GM23248 (cell line): Measurements from ENCODE around the gene CRELD1. TPM values are rescaled to one million over a fixed set of nuclear protein-coding genes. Genes with fewer than 3 reads are reported as not detected.

Experiments used
- DNase-seq: peaks from one replicate; pipeline ENCODE4 v3.0.0-alpha.2; 2015
- H2AFZ ChIP-seq: fragments of 200-600 bp; sonication (generic); 2 replicates; pipeline ENCODE4 v1.6.1; 2016; ENCODE audit warnings: antibody characterized with exemption
- H3F3A ChIP-seq: fragments of 200-600 bp; sonication (generic); 2 replicates; pipeline ENCODE4 v1.6.1; 2016; ENCODE audit warnings: mild to moderate bottlenecking, antibody characterized with exemption, mixed run types; ENCODE audit not compliant: insufficient read depth
- H3K27ac ChIP-seq: fragments of 200-600 bp; sonication (generic); 2 replicates; pipeline ENCODE4 v1.5.1; 2016; ENCODE audit warnings: mild to moderate bottlenecking
- H3K27me3 ChIP-seq: fragments of 200-600 bp; sonication (generic); replicated peaks from 2 replicates; pipeline ENCODE4 v1.6.1; 2016; ENCODE audit warnings: mild to moderate bottlenecking; ENCODE audit not compliant: insufficient read depth
- H3K36me3 ChIP-seq: fragments of 200-600 bp; sonication (generic); 2 replicates; pipeline ENCODE4 v1.6.1; 2016; ENCODE audit warnings: low read depth, mild to moderate bottlenecking
- H3K4me1 ChIP-seq: fragments of 200-600 bp; sonication (generic); 2 replicates; pipeline ENCODE4 v1.6.1; 2016; ENCODE audit warnings: mild to moderate bottlenecking; ENCODE audit not compliant: insufficient read depth
- H3K4me2 ChIP-seq: fragments of 200-600 bp; sonication (generic); one replicate; pipeline ENCODE4 v1.6.1; 2016; ENCODE audit warnings: mild to moderate bottlenecking; ENCODE audit not compliant: unreplicated experiment
- H3K4me3 ChIP-seq: fragments of 200-600 bp; sonication (generic); 2 replicates; pipeline ENCODE4 v1.5.1; 2016; ENCODE audit warnings: mild to moderate bottlenecking
- H3K79me2 ChIP-seq: fragments of 200-600 bp; sonication (generic); 2 replicates; pipeline ENCODE4 v1.6.1; 2016; ENCODE audit warnings: mild to moderate bottlenecking; ENCODE audit not compliant: insufficient read depth
- H3K9ac ChIP-seq: fragments of 200-600 bp; sonication (generic); 2 replicates; pipeline ENCODE4 v1.6.1; 2016; ENCODE audit warnings: mild to moderate bottlenecking
- H3K9me2 ChIP-seq: fragments of 200-600 bp; sonication (generic); 2 replicates; pipeline ENCODE4 v1.6.1; 2016; ENCODE audit warnings: mixed run types, mild to moderate bottlenecking, moderate library complexity; ENCODE audit not compliant: insufficient read depth
- H3K9me3 ChIP-seq: fragments of 200-600 bp; sonication (generic); one replicate; pipeline ENCODE4 v1.6.1; 2017; ENCODE audit warnings: low read depth
- H4K20me1 ChIP-seq: fragments of 200-600 bp; sonication (generic); 2 replicates; pipeline ENCODE4 v1.6.0; 2016; ENCODE audit not compliant: insufficient read depth
- EZH2 ChIP-seq: fragments of 200-600 bp; sonication (generic); IDR thresholded peaks from 2 replicates; pipeline ENCODE4 v1.6.1; 2018; ENCODE audit warnings: antibody characterized with exemption, mild to moderate bottlenecking; ENCODE audit not compliant: insufficient read depth, poor library complexity, severe bottlenecking
- EZH2phosphoT487 ChIP-seq: fragments of 200-600 bp; sonication (generic); IDR thresholded peaks from 2 replicates; pipeline ENCODE4 v1.6.1; 2018; ENCODE audit warnings: antibody characterized with exemption, moderate library complexity, mild to moderate bottlenecking, low read depth; ENCODE audit not compliant: insufficient read depth
- WGBS, 2 experiments: methylation state at CpG; one replicate each; pipeline ENCODE4 v1.1.6; 2015 to 2017; ENCODE audit warnings: low lambda C conversion rate in 2 of 2, low coverage in 1 of 2; ENCODE audit errors: missing lambda C conversion rate in 2 of 2; 5-methylcytosine and 5-hydroxymethylcytosine counted together
- in situ Hi-C: fragments of 300-500 bp; cut with MboI; formaldehyde crosslinking; loops from 2 replicates; pipeline ENCODE4 v1.15.0; 2020
- polyA plus RNA-seq: library from polyadenylated mRNA; unstranded; fragments of >200 nt; fragmentation: Nextera tagmentation; extraction: Ambion mirVana; gene quantifications from 2 replicates; pipeline ENCODE4 v1.2.1, GENCODE V29; 2016
- total RNA-seq: library from RNA; depleted of rRNA; stranded (reverse); fragments of >200 nt; shearing (Covaris generic); gene quantifications from 2 replicates; pipeline ENCODE4 v1.2.3, GENCODE V29; 2014

The CRELD1 gene
- total and polyA plus RNA-seq, 2 experiments from 2014 or later: 18.2 to 19.9 TPM

DNA sequence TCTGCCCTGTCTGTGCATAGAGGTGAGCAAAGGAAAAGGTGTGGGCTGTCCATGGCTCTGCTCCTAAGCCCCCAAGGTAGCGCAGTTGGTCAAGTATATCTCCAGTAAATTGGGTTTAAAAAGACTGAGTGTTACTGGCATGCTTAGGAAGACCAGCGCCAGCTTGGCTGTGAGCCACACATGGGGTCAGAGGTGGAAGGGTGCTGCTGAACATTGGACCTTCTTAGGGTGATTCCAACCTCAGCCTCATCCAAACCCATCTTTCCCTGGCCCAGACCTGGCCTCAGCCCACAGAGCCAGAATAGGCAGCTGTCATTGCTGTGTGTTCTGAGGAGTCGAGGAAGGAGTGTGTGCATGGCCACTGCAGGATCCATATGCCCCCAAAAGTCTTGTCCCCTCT, 25.3 kb upstream of the CRELD1 start:
- H4K20me1 ChIP-seq: no peaks in the 10 kb centered on the region
- no peaks in the 10 kb centered on the region for H3K9me2 ChIP-seq
- H3K9ac ChIP-seq: no peak overlapping the region
- no peaks in the 10 kb centered on the region for H3K79me2 ChIP-seq
- H3K27ac ChIP-seq: no peak overlapping the region
- no peak for DNase-seq
- H3K4me3 ChIP-seq: no peak overlapping the region
- no peaks in the 10 kb centered on the region for H3K27me3 ChIP-seq
- TF ChIP-seq EZH2phosphoT487 (no peak), EZH2 (no peak)
- in situ Hi-C loops: no loop called here
- no peak overlapping the region for H2AFZ ChIP-seq
- no peaks in the 10 kb centered on the region for H3K9me3 ChIP-seq
- peaks cover 6% of the 10 kb centered on the region; the same call in 1 of the 2 replicates for H3F3A ChIP-seq
- WGBS, 2 experiments: 89 to 98% methylated on average over 3 of the region's 3 CpGs
- H3K4me2 ChIP-seq: no peak overlapping the region
- H3K4me1 ChIP-seq: peaks cover 15% of the 10 kb centered on the region
- H3K36me3 ChIP-seq: no peaks in the 10 kb centered on the region

DNA sequence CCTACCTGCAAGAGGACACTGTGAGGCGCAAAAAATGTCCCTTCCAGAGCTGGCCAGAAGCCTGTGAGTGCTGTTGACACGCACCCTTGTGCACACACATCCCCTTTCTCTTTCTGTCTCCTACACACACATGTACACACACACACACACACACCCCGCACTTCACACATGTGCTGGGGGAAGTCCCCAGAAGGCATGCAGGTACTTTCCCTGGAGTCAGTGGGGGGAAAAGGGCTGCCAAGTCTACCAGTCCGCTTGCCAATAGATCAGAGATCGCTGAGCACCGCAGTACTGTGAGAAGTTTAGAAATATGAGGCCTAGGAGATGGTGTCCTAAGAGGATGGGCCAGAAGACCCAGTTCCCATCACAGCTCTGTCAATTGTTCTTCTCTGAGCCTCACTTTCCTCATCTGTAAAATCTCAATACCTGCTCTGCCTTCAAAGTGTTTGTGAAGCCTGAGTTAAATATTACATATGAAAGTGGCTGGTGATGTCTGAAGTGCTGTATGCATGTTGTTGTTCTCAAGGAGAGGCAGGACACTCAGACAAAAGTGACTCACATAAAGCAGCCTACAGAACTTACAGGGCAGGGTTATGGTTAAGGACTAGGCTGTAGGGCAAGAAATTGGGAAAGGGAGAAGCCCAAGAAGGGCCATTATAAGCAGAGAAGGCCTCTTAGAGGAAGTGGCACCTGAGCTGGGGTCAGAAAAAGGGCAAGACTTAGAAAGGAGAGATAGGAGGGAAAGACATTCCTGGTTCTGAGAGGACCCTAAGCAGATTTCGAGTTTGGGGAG, 24.2 kb upstream of the CRELD1 start:
- no peaks in the 10 kb centered on the region for H3K36me3 ChIP-seq
- no peak overlapping the region for H3K4me2 ChIP-seq
- H3K4me3 ChIP-seq: no peak overlapping the region
- no peak overlapping the region for H3K27ac ChIP-seq
- TF ChIP-seq EZH2phosphoT487 (no peak), EZH2 (no peak)
- in situ Hi-C loops: no loop called here
- H3F3A ChIP-seq: peaks cover 6% of the 10 kb centered on the region; the same call in 1 of the 2 replicates
- H3K9me3 ChIP-seq: no peaks in the 10 kb centered on the region
- no peaks in the 10 kb centered on the region for H3K79me2 ChIP-seq
- no peaks in the 10 kb centered on the region for H4K20me1 ChIP-seq
- WGBS, 2 experiments: 80 to 82% methylated on average over 7 of the region's 7 CpGs
- H3K9ac ChIP-seq: no peak overlapping the region
- H2AFZ ChIP-seq: no peak overlapping the region
- peaks cover 7% of the 10 kb centered on the region; the same call in 1 of the 2 replicates for H3K4me1 ChIP-seq
- peak; percentile 36 for DNase-seq
- H3K9me2 ChIP-seq: no peaks in the 10 kb centered on the region
- H3K27me3 ChIP-seq: no peaks in the 10 kb centered on the region

DNA sequence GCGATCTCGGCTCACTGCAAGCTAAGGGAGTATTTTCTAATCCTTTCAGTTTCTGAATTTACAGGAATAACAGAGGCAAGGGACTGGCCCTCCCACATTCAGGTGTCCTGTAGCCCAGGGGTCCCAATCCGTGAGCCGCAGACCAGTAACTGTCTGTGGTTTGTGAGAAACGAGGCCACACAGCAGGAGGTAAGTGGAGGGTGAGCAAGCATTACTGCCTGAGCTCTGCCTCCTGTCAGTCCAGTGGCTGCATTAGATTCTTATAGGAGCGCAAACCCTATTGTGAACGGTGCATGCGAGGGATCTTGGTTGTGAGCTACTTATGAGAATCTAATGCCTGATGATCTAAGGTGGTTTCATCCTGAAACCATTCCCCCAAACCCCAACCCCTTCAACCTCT, 21.8 kb upstream of the CRELD1 start:
- Histone ChIP-seq H3K36me3 (no peaks in the 10 kb centered on the region), H3K4me3 (no peak overlapping the region), H3K4me2 (no peak overlapping the region), H3K27me3 (no peaks in the 10 kb centered on the region), H3K79me2 (no peaks in the 10 kb centered on the region), H2AFZ (no peak overlapping the region), H3K27ac (no peak overlapping the region), H4K20me1 (no peaks in the 10 kb centered on the region), H3K9me3 (no peaks in the 10 kb centered on the region), H3K4me1 (peaks cover 13% of the 10 kb centered on the region), H3K9ac (no peak overlapping the region), H3K9me2 (no peaks in the 10 kb centered on the region), H3F3A (peaks cover 6% of the 10 kb centered on the region; the same call in 1 of the 2 replicates)
- TF ChIP-seq EZH2: no peak
- TF ChIP-seq EZH2phosphoT487: no peak
- WGBS, 2 experiments: 93 to 95% methylated on average over 8 of the region's 8 CpGs
- in situ Hi-C loops: no loop called here
- no peak for DNase-seq

DNA sequence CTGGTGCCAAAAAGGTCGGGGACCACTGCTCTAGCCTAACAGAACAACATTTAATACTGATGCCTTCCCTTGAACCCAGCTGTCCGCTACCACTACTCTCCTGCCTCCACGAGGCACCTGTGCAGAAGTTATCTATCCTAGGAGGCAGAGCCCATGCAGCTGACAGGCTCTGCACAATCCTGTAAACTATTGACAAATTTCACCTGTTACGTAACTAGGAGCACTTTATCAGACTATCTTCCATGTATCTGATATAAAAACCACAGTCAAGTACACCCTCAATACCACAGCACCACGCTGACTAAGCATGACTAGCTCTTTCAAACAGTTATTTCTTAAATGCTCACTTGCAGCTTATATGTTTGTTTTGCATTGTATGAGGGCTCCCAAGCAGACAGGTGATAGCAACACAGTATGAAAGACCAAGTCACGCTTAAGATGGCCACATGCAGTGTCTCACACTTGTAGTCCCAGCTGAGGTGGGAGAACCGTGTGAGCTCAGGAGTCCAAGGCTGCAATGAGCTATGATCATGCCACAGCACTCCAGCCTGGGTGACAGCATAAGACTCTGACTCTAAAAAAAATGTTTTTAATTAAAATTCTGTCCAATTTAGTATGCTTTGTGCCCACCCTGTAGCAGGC, 21.2 kb upstream of the CRELD1 start:
- Histone ChIP-seq H3K4me2 (no peak overlapping the region), H3K27ac (no peak overlapping the region), H3K9me2 (no peaks in the 10 kb centered on the region), H3K36me3 (no peaks in the 10 kb centered on the region), H3F3A (peaks cover 6% of the 10 kb centered on the region; the same call in 1 of the 2 replicates), H3K4me3 (no peak overlapping the region), H4K20me1 (no peaks in the 10 kb centered on the region), H2AFZ (no peak overlapping the region), H3K27me3 (no peaks in the 10 kb centered on the region), H3K79me2 (no peaks in the 10 kb centered on the region), H3K9ac (no peak overlapping the region), H3K4me1 (peaks cover 13% of the 10 kb centered on the region), H3K9me3 (no peaks in the 10 kb centered on the region)
- in situ Hi-C loops: no loop called here
- TF ChIP-seq EZH2phosphoT487 (no peak), EZH2 (no peak)
- peak; percentile 70 for DNase-seq
- 68 to 77% methylated on average over 7 of the region's 7 CpGs for WGBS, 2 experiments
